HG02885 (cell line): ENCODE results near the gene IGFBP7.
"Not testable (repeated sequence)": the region's sequence is repeated elsewhere in the genome, so short reads cannot be mapped to it uniquely, and the experiment has no call there.

Experiments
- ATAC-seq: cut with Tn5 transposase; IDR thresholded peaks from one replicate; pipeline ENCODE4 v1.9.1; 2021; ENCODE audit warnings: mild to moderate bottlenecking; ENCODE audit not compliant: unreplicated experiment, poor library complexity

Gene IGFBP7

DNA sequence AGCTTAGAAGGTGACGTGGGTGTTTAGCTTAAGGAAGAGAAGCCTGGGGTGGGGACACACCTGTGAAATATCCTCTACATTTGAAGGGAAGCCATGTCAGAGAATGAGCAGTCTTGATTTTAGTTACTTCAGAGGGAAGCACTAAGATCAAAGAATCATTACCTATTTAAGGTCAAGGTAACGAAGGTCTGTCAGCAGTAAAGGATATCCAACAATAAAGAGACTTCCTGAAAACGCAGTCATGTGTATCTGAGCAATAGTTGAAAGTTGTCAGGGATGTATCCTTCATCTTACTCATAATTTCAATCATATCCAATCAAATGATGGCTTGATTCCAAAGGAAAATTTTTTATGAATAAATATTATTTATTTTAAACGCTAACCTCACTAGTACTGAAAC is 33.5 kb downstream of the IGFBP7 start:
- ATAC-seq = no peak

DNA sequence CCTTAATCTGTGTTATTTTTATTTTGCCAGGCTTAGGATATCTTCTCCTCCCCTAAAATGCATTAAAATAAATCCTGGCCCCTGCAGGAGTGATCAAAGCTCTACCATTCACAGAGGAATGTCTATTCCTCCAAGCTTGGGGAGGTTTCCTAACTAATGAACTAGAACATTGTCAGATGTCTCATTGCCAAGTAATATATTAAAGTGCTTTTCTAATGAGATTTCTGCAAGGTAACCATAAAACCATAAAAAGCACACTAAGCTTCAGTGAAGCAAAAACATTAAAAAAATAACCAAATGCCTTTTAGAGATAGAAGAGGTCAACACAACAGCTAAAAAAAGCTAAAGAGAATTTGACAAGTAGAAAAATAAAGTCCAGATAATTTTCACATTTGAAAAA is 34.8 kb downstream of the IGFBP7 start:
- ATAC-seq = no peak

DNA sequence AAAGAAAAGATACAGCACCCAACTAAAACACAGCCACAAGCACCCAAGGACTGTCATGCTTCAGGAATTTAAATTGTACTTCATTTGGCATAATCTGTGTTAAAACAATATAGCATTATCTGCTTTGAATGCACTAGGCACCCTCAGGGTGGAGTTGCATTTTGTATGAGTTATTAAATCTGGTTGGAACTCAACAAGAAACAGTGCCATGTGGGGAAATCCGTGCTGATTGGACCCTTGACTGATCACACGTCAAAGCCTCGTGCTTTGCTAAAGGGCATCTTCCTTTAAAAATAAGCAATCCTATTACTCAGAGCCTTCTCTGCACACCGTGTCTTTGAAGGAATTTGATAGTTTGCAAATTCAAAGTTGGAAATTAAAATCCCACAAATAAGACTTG is 35.4 kb downstream of the IGFBP7 start:
- no peak for ATAC-seq

DNA sequence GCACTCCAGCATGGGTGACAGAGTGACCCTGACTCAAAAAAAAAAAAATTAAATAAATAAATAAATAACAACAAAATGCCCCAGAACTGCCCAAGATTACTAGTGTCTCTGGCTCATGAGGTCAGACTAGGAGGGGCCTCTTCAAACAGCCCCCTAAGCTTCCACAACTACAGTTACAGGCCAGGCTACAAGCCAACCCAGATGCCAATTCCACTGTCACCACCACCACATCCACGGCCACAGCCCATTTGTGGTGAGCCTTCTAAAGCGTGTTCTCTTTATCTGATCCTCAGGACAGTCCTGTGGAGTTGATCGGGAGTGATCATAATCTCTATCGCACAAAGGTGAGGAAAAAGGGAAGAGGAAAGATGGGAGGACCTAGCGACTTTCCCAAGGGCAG is 36.6 kb downstream of the IGFBP7 start:
- ATAC-seq = no peak

DNA sequence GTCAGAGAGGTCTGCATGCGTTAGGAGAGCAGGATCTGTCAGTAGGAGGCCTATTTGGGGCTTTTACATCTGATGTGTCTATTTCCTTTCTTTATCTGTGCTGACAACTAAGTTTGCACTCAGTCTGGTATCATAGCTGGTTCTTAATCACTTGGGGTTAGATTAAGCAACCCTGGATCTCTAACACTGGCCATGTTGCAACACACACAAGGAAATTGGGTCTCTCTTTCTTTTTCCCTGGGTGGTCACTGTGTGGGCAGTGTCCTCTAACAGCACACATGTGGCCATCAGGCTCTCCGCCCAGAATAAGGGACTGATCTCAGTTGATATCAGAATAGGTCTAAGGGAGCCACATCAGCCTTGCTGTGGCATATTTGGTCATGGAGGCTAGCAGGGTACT is 38.9 kb downstream of the IGFBP7 start:
- ATAC-seq = no peak

DNA sequence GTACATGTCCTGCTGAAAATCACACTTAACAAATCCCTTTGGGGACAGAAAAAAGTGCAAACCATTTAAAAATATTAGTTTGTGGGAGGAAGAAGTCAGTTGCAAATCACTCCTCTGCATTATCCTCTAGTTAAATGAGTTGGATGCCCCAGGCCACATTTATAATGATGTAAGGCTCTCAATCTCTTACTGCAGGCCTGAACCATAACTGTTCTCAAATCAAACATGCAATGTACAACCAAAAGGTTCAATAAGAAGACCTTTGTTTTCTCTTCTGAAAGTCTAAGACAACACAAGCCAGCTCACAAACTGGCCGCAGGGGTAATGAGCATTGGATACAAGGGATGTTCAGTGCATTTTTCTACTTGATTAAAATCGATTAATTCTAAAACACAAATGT is 39.7 kb downstream of the IGFBP7 start:
- no peak for ATAC-seq

DNA sequence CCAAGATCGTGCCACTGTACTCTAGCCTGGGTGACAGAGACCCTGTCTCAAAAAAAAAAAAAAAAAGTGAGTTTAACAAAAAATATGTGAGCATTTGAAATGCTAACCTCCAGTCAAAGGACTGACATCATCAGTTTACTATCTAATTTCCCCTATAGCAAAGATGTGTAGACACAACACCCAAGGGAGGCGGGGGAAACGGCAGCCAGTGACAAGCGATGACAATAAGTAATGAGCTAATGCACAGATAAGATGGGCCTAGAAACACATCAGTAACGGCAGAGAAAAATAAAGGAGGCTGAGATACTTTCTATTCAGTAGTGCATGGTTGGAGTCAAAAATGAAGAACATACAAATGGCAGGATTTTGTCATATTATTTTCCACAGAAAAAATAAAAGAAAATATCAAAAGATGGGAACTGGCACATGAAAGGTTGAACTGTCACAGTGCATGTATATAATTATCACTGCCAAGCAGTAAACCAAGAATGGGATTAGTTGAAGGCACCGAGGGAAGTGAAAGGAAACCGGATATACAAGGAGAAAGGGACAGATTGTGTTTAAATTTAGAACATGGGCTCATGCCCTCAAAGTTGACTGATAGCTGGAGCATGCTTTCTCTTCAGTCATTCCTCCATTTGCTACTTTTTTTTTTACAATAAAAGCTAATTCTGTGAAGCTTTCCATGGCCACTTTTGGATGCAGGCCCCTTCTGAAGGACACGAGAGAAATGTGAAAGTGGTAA is 41.8 kb downstream of the IGFBP7 start:
- no peak for ATAC-seq

DNA sequence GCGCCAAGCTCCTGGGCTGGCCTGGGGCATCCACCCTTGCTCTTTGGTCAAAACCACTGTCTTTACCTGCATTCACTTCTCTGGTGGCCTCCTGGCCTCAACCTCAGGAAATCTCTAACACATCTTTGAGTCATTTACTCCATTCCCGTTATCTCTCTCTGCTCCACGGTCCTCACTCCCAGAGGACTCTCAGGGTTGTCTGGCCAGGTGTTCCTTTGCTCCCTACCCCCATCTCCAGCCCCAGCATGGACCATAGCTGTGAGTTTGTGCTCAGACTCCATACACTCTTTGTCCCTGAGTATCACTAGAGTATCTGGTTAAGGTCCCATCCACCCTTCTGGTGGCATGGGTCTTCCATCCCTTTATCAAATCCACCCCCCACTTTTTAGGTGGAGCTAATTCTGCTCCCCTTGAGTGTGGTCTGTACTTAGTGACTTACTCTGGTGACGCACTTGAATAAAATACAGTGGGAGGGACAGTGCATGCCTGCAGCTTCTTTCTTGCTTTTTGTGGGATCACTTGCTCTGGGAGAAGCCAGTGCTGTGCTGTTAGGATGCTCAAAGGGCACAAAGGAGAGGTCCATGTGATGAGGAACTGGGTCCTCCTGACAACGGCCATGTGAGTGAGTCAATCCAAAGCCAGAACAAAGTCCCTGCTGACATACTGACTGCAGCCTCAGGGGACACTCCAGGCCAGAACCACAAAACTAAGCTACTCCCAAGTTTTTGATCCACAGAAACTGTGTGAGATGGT is 44.3 kb downstream of the IGFBP7 start:
- ATAC-seq = no peak

DNA sequence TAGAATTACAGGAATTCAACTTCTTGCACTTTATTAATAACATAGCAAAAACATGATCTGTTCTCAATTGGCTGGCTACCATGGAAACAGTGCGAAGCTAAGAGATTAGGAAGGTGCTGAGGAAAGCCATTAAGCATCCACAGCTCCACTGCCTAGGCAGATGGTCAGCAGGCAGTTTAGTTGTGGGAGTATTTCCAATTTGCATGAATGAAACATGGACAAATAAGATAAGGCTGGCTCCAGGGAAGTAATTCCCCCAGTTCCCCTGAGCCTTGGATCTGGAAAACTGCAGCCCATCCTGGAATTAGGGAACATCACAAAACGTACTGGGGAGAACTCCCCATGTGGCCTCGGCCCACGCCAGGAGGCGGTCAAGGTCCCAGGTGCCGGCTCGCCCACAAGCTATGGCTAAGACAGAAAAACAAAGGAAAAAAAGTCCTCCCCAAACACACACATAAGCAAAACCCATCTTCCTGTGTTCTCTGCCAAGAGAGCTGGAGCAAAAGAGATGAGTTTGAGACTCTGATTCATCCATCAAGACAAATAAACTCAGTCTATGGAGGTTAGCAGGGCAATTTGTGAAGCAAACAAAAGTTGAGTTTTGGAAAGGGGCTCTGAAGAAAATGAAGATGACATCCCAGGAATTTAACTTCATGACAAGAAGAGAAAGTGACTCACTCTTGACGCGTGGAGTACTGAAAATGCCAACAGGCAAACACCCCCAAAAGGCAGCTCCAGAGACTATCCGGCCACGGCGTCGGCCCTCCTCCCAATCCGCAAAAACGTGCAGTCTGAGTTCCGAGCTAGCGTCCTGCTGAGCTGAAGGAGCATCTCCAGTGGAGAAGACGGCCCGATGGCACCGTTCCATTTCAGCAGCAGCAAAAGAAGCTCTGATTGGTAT is 45.1 kb downstream of the IGFBP7 start:
- ATAC-seq = no peak

DNA sequence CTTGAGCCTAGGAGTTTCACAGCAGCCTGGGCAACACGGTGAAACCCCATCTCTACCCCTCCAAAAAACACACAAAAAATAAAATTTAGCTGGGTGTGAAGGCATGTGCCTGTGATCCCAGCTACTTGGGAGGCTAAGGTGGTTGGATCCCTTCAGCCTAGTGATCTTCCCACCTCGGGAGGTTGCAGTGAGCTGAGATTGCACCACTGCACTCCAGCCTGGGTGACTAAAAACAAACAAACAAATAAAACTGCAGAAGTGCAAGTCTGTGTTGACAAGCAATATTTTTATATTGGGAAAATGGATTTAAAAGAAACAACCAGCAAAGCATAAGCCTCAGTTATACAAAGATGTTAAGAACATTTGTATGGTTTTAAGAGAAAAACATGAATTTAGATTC is 46.1 kb downstream of the IGFBP7 start:
- no peak for ATAC-seq

DNA sequence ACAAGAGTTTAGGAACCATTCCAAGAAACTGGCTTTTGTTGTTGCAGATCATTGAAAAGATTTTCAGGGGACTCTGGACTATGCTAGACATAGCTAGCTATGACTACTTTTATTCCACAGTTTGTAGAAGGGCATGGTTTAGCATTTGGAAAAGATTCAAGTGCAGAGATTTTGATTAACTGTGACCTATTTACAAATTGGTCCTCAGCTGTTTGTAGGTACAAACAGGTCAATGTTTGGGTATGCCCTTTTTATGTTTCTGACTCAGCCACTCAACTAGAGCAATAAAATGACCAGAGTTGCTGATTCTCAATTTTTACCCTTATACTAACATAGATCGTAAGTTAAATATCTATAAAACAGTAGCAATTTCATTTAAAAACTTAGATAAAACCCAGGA is 46.7 kb downstream of the IGFBP7 start:
- no peak for ATAC-seq

DNA sequence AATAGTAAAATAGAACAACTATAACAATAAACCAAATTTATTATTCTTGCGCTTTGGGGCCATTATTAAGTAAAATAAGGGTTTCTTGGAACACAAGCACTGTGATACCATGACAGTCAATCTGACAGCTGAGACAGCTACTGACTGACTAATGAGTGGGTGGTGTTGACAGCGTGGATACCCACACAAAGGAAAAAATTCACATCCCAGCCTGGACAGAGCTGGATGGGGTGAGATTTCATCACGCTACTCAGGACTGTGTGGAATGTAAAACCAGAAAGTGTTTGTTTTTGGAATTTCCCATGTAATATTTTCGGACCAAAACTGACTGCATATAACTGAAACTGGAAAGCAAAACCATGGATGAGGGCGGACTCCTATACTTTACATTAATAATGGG is 48.8 kb downstream of the IGFBP7 start:
- no peak for ATAC-seq

DNA sequence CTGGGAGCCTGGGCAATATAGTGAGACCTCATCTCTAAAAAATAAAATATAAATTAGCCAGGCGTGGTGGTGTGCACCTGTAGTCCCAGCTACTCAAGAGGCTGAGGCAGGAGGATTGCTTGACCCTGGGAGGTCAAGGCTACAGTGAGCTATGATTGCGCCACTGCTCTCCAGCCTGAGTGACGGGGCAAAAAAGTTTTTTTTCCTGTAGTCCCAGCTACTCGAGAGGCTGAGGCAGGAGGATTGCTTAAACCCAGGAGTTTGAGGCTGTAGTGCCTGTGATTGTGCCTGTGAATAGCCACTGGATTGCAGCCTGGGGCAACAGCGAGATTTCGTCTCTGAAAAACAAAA is 49.5 kb downstream of the IGFBP7 start:
- ATAC-seq = not testable (repeated sequence)

DNA sequence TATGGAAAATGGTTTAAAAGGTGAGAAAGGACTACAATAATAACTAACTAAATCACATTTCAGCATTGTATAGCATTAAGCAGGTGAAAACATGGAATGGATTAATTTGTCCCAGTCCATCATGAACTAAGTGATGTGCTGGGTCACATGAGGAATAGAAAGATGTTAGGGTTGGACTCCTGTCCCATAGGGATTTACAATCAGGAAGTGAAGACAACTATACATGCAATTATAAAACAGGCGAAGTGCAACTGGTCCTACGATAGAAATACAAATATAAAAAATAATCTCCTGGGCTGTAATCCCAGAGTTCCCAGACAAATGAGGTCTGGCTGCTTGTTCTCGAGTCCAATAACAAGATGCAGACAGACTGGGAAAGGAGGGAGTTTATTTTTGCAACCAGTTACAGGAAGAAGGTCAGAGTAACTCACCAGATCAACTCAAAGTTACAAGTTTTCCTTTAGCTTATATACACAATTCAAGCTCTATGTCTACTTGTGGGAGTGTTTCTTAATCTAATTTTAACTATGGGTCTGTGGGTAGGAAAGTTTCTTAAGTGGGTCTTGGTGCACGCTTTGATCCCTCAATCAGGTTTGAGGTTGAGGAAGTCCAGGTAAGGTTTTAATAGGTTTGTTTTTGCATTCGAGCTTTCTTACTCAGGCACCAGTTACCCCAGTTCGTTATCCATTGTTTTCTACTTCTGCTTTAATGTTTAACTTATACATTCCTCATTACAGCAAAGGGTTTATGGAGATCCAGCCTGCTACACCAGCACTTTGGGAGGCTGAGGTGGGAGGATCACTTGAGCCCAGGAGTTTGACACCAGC is 50.1 kb downstream of the IGFBP7 start:
- no peak for ATAC-seq

DNA sequence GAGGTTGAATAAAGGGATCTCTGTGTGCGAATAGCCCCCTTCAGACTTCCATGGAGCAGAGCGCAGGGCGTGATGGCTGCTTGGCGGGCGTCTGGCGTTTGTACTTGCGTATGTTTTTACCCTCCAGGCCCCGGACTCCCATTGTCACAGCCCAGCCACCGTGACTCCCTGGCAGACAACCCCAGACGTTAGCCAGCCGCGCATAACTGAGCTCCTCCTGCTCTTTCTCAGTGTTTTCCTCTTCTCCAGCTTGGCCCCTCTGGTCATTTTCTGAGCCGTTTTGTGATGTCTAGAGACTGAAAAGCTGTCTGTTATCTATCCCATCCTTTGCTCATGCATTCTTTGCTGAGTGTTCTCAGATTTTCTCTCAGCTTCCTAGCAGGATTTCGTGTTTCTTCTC is 54.3 kb downstream of the IGFBP7 start:
- no peak for ATAC-seq

DNA sequence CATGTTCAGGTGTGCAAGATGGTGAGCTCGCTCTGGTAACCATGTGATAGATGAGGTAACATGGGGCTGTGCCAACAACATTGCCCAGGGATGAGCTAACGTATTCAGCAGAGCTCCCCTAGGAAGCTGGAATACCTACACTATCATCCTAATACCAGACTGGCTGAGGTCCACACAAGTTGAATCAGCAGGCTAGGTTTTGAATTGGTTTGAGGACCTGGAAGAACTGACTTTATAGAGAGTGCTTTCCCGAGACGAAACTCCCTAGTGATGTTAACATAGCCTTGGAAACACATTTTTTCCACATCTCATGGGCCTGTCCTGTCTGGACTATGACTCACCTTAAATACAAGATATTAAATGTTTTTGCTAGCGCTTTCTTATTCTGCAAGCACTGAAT is 56.7 kb downstream of the IGFBP7 start:
- no peak for ATAC-seq

DNA sequence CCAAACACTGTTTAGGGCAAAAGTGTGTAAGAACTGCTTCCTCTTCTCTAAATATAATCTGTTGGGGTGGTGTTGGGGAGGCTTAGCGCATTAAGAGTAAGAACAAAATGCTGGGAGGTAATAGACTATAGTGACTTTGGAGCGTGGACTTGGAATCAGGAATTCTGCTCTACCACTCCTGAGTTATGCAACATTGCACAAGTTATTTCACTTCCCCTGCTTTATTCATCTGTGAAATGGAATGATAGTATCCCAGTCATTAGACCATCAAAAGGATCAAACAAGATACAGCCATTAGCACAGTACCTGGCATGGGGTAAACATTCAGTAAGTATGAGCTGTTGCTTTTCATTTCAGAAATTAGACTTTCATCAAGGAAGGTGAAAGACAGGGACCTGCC is 58.7 kb downstream of the IGFBP7 start:
- no peak for ATAC-seq

DNA sequence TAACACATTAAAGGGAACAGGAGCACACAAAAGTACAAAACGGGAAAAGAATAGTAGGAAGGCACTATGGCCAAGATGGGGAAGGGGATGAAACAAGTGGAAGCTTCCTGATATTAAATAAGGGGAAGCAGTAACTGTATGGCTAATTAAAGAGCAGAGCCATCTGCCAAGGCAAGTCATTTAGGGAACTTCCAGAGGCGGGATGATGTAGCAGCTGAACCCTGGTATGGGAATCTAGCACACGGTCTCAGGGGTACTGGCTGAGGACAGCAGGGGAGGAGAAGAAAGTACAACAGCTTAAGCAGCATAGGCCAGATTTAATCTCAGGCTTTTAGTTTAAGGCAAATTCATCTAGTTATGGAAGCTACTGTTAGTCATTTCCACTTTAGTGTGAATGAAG is 59.1 kb downstream of the IGFBP7 start:
- no peak for ATAC-seq

DNA sequence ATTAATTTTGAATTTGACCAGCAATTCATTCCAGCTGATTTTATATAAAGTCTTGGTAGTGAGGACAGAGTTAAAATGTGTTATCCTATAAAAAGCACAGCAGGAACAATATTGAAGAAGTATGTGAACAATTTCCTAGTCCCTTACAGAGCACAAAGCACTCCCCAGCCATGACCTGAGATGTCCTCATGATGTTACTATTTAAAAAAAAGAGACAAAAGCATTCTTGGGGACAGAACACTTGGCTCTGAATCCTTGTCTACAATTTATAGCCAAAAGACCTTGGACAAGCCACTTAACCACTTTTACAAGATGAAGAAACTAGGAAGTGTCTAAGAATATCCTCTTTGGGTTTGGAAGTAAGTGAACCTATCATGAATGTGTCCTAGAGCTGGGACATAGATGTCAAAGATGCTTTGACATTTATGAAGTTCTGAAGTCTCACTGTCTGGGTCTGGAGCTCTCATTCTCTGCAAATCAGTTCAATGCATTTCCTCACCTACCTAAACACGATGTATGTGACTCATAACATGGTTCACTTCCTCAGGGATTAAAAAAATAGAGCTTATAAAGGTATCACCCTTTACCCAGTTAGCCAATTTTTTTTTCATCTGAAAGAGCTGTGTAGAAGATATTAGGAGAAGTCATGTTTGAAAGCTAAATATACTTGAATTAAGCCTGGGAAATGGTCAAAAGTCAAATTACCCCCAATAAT is 61.4 kb downstream of the IGFBP7 start:
- ATAC-seq = no peak

DNA sequence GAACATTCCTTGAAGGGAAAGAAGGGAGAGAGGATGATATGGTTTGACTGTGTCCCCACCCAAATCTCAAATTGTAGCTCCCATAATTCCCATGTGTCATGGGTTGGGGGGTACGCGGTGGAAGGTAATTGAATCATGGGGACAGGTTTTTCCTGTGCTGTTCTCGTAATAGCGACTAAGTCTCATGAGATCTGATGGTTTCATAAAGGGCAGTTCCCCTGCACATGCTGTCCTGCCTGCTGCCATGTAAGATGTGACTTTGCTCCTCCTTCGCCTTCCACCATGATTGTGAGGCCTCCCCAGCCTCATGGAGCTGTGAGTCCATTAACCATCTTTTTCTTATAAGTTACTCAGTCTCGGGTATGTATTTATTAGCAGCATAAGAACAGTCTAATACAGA is 63.1 kb downstream of the IGFBP7 start:
- not testable (repeated sequence) for ATAC-seq
